ENCODE results near the gene C1QTNF8.

DNA sequence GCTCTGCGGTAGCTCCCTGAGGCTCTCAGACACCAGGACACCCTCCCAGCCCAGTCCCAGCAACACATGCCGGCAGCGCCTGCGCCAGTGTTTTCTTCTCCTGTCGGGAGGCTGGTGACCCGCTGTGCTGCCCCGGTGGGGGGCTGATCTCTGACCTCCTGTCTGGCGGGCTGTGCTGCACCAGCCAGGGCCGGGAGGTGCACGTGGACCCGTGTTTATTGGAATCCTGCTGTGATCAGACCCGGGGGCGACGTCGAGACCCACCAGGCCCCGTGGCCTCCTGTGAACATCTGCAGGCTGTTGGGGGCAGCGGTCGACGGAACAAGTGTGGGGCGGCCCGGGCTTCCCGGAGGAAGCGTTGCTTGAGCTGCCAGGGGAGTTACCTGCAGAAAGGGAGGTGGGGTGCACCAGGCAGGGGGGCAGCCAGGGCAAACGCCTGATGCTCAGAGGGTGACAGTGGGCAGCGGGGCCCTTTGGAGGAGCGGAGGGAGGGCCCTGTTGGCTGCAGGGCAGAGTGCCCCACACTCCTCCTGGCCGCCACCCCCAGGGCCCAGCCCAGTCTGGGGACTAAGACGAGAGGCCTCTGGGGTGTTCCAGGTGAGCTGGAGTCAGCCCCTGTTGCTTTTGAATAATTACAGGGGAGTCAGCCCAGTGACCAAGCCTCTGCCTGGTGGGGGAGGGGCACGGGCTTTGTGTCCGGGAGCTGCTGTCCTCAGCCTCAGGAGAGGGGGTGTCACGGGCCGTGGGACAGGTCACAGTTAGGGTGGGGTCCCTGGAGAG, 25.8 kb downstream of the C1QTNF8 start:
- TF ChIP-seq, protein P1, sequence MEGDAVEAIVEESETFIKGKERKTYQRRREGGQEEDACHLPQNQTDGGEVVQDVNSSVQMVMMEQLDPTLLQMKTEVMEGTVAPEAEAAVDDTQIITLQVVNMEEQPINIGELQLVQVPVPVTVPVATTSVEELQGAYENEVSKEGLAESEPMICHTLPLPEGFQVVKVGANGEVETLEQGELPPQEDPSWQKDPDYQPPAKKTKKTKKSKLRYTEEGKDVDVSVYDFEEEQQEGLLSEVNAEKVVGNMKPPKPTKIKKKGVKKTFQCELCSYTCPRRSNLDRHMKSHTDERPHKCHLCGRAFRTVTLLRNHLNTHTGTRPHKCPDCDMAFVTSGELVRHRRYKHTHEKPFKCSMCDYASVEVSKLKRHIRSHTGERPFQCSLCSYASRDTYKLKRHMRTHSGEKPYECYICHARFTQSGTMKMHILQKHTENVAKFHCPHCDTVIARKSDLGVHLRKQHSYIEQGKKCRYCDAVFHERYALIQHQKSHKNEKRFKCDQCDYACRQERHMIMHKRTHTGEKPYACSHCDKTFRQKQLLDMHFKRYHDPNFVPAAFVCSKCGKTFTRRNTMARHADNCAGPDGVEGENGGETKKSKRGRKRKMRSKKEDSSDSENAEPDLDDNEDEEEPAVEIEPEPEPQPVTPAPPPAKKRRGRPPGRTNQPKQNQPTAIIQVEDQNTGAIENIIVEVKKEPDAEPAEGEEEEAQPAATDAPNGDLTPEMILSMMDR (optimal IDR thresholded peaks at IDR 0.05 in 1 of 3, IDR thresholded peaks at IDR 0.05 in 1 of 3, conservative IDR thresholded peaks at IDR 0.05 in 1 of 3; ENCODE audit: extremely low read depth in 1 of 3, insufficient read depth in 2 of 3, low read length in 3 of 3) = no peak
- no peak for TF ChIP-seq EZH2 (IDR thresholded peaks at IDR 0.05; ENCODE audit: low read length)
